ENCODE results near the gene CRAT. TPM values are rescaled to one million over a fixed set of nuclear protein-coding genes. Genes with fewer than 3 reads are reported as not detected.
A peak's percentile ranks its signal among the peaks of the same experiment; 100 is the strongest.

Gene CRAT
- total RNA-seq, 4 donors from 2014 or later, result 25.3 to 61.5 (median 44.9) TPM

GRCh38 chr9:129138144-129138462 is 27.5 kb upstream of the CRAT start:
- H3K27me3 ChIP-seq, result no peaks in the 10 kb centered on the region
- peaks cover 51 to 60% (median 53%) of the 10 kb centered on the region in 3 donors for H3K4me1 ChIP-seq
- no peak for DNase-seq
- H3K9me3 ChIP-seq, result no peaks in the 10 kb centered on the region
- intact Hi-C loops (cut with DNase I), result loop anchor here (5.0 kb wide), 1 partner anchor 474 kb away; no protein-coding TSS in a partner anchor
- H3K27ac ChIP-seq, result peak overlapping the region; percentile 97 to 99 (median 99)
- peak overlapping the region in 1 of 4 donors; percentile 63 for H3K4me3 ChIP-seq
- no peak for TF ChIP-seq POLR2A (IDR thresholded peaks at IDR 0.05)
- TF ChIP-seq CTCF (IDR thresholded peaks at IDR 0.05), result no peak
- peaks cover 13 to 61% (median 20%) of the 10 kb centered on the region in 3 donors for H3K36me3 ChIP-seq
- 50 to 74% methylated on average over 1 to 9 of the region's 9 CpGs for WGBS, 2 donors

GRCh38 chr9:129137292-129138143 is 26.9 kb upstream of the CRAT start:
- Histone ChIP-seq H3K27ac (peak overlapping the region; percentile 97 to 99 (median 99)), H3K4me3 (no peak overlapping the region), H3K36me3 (peaks cover 13 to 63% (median 25%) of the 10 kb centered on the region in 3 donors), H3K4me1 (peaks cover 45 to 54% (median 47%) of the 10 kb centered on the region in 3 donors), H3K27me3 (no peaks in the 10 kb centered on the region), H3K9me3 (no peaks in the 10 kb centered on the region)
- intact Hi-C loops (cut with DNase I), result loop anchor here (5.0 kb wide), 1 partner anchor 475 kb away; no protein-coding TSS in a partner anchor
- no peak for TF ChIP-seq POLR2A (IDR thresholded peaks at IDR 0.05)
- 76 to 79% methylated on average over 8 to 12 of the region's 19 CpGs for WGBS, 2 donors
- no peak for DNase-seq

- H3K4me1 ChIP-seq, result peaks cover 35 to 51% (median 37%) of the 10 kb centered on the region in 3 donors
- WGBS, 2 donors, result 74 to 78% methylated on average over 9 to 13 of the region's 16 CpGs
- H3K4me3 ChIP-seq, result no peak overlapping the region
- intact Hi-C loops (cut with DNase I), result loop anchor here (5.0 kb wide), 1 partner anchor 476 kb away; no protein-coding TSS in a partner anchor
- H3K27me3 ChIP-seq, result no peaks in the 10 kb centered on the region
- TF ChIP-seq CTCF (IDR thresholded peaks at IDR 0.05), result no peak
- no peak for TF ChIP-seq POLR2A (IDR thresholded peaks at IDR 0.05)
- peaks cover 13 to 69% (median 25%) of the 10 kb centered on the region in 3 donors for H3K36me3 ChIP-seq
- no peak for DNase-seq
- H3K9me3 ChIP-seq, result no peaks in the 10 kb centered on the region
- peak overlapping the region in 3 of 4 donors; percentile 97 to 99 (median 99) for H3K27ac ChIP-seq
Measured at GRCh38 chr9:129136446-129137035, 25.9 kb upstream of the CRAT start.

GRCh38 chr9:129135476-129135875 is 24.9 kb upstream of the CRAT start:
- no peak for DNase-seq
- WGBS, 2 donors, result 91% methylated on average over 3 to 5 of the region's 6 CpGs
- Histone ChIP-seq H3K9me3 (no peaks in the 10 kb centered on the region), H3K36me3 (peaks cover 13 to 79% (median 25%) of the 10 kb centered on the region in 3 donors), H3K4me3 (no peak overlapping the region), H3K27me3 (no peaks in the 10 kb centered on the region), H3K4me1 (peaks cover 25 to 46% (median 30%) of the 10 kb centered on the region in 3 donors), H3K27ac (no peak overlapping the region)
- no peak for TF ChIP-seq POLR2A (IDR thresholded peaks at IDR 0.05)
- TF ChIP-seq CTCF (IDR thresholded peaks at IDR 0.05), result no peak
- intact Hi-C loops (cut with DNase I), result loop anchor here (5.0 kb wide), 1 partner anchor 477 kb away; no protein-coding TSS in a partner anchor

GRCh38 chr9:129133082-129133481 is 22.5 kb upstream of the CRAT start:
- Histone ChIP-seq H3K4me3 (no peak overlapping the region), H3K27ac (no peak overlapping the region), H3K27me3 (no peaks in the 10 kb centered on the region), H3K4me1 (peaks cover 5 to 24% (median 11%) of the 10 kb centered on the region in 3 donors), H3K36me3 (peaks cover 18 to 97% (median 25%) of the 10 kb centered on the region in 3 donors), H3K9me3 (no peaks in the 10 kb centered on the region)
- DNase-seq, result no peak
- WGBS, 2 donors, result no CpG with 5 or more reads among the region's 4 CpGs
- no peak for TF ChIP-seq CTCF (IDR thresholded peaks at IDR 0.05)
- TF ChIP-seq POLR2A (IDR thresholded peaks at IDR 0.05), result no peak
- intact Hi-C loops (cut with DNase I), result no loop called here
